Measurements from ENCODE around the gene TLL2.

Gene TLL2

GRCh38 chr10:96380821-96381220, 132.9 kb downstream of the TLL2 start:
- DNase-seq: no peak

GRCh38 chr10:96379758-96380157, 134.0 kb downstream of the TLL2 start:
- DNase-seq: no peak

GRCh38 chr10:96378741-96379140, 135.0 kb downstream of the TLL2 start:
- DNase-seq: no peak

- DNase-seq: no peak
Measured at GRCh38 chr10:96377816-96378294, 135.9 kb downstream of the TLL2 start.

GRCh38 chr10:96376483-96376882, 137.2 kb downstream of the TLL2 start:
- DNase-seq: no peak

GRCh38 chr10:96374985-96375830, 138.5 kb downstream of the TLL2 start:
- DNase-seq: peak; percentile 82

- no peak for DNase-seq
Measured at GRCh38 chr10:96374639-96374984, 139.1 kb downstream of the TLL2 start.

- DNase-seq: no peak
Measured at GRCh38 chr10:96374004-96374403, 139.7 kb downstream of the TLL2 start.

- no peak for DNase-seq
Measured at GRCh38 chr10:96371356-96371755, 142.4 kb downstream of the TLL2 start.

- DNase-seq: peak; percentile 55
Measured at GRCh38 chr10:96370584-96371157, 143.1 kb downstream of the TLL2 start.

GRCh38 chr10:96369890-96370583, 143.7 kb downstream of the TLL2 start:
- no peak for DNase-seq

- DNase-seq: no peak
Measured at GRCh38 chr10:96368971-96369370, 144.8 kb downstream of the TLL2 start.

- DNase-seq: no peak
Measured at GRCh38 chr10:96367470-96367869, 146.3 kb downstream of the TLL2 start.

GRCh38 chr10:96366508-96366907, 147.2 kb downstream of the TLL2 start:
- no peak for DNase-seq

GRCh38 chr10:96365571-96365970, 148.2 kb downstream of the TLL2 start:
- DNase-seq: no peak

- no peak for DNase-seq
Measured at GRCh38 chr10:96360766-96361165, 153.0 kb downstream of the TLL2 start.

GRCh38 chr10:96360331-96360730, 153.4 kb downstream of the TLL2 start:
- DNase-seq: no peak

- DNase-seq: no peak
Measured at GRCh38 chr10:96359616-96360015, 154.1 kb downstream of the TLL2 start.

GRCh38 chr10:96358851-96359540, 154.7 kb downstream of the TLL2 start, which contains the start of gene OPALIN:
TSS of gene OPALIN (minus strand) at chr10:96359002. CDS start at chr10:96358896, 106 bp downstream.
- DNase-seq: no peak

- DNase-seq: no peak
Measured at GRCh38 chr10:96357038-96357620, 156.6 kb downstream of the TLL2 start.

GRCh38 chr10:96352582-96352981, 161.1 kb downstream of the TLL2 start:
- no peak for DNase-seq

- DNase-seq: no peak
Measured at GRCh38 chr10:96352027-96352426, 161.7 kb downstream of the TLL2 start.

GRCh38 chr10:96346295-96346694, 167.4 kb downstream of the TLL2 start:
- DNase-seq: no peak

Measured in stimulated activated CD4-positive, alpha-beta T cell treated with anti-CD3 and anti-CD28 coated beads, Interleukin-4, amount 100 ng/mL, for 24 hours (primary cell).